Kidney epithelial cell (primary cell): ENCODE measurements around the gene COMMD7. TPM values are rescaled to one million over a fixed set of nuclear protein-coding genes. Genes with fewer than 3 reads are reported as not detected.
"Not testable (repeated sequence)": the region's sequence is repeated elsewhere in the genome, so short reads cannot be mapped to it uniquely, and the experiment has no call there.

Experiments
- DNase-seq: peaks from one replicate; pipeline ENCODE4 v3.0.0-alpha.2; 2010; ENCODE audit warnings: low read depth
- H3K27me3 ChIP-seq: 2 replicates; pipeline ENCODE4 v1.6.0; 2011; ENCODE audit warnings: low read length; ENCODE audit not compliant: control insufficient read depth, insufficient read depth
- H3K36me3 ChIP-seq: 2 replicates; pipeline ENCODE4 v1.5.1; 2011; ENCODE audit warnings: low read length; ENCODE audit not compliant: control insufficient read depth, insufficient read depth
- H3K4me3 ChIP-seq: 2 replicates; pipeline ENCODE4 v1.5.1; 2011; ENCODE audit warnings: low read depth, mild to moderate bottlenecking, control low read depth, low read length
- total RNA-seq: library from RNA; depleted of rRNA; stranded (reverse); fragments of >200 nt; gene quantifications from 2 replicates; pipeline ENCODE4 v1.2.3, GENCODE V29; 2015
- TF ChIP-seq, protein P1 (sequence below): IDR thresholded peaks from 2 replicates; pipeline ENCODE4 v1.5.1; 2011; ENCODE audit warnings: mild to moderate bottlenecking, moderate library complexity, low read length, control low read depth, inconsistent platforms; ENCODE audit not compliant: insufficient read depth, poor library complexity, severe bottlenecking

Gene COMMD7
- total RNA-seq, 1 donor from 2014 or later: 52.1 TPM

- no peak for DNase-seq
- Histone ChIP-seq H3K4me3 (no peak overlapping the region), H3K36me3 (no peaks in the 10 kb centered on the region), H3K27me3 (no peaks in the 10 kb centered on the region)
- TF ChIP-seq, protein P1, sequence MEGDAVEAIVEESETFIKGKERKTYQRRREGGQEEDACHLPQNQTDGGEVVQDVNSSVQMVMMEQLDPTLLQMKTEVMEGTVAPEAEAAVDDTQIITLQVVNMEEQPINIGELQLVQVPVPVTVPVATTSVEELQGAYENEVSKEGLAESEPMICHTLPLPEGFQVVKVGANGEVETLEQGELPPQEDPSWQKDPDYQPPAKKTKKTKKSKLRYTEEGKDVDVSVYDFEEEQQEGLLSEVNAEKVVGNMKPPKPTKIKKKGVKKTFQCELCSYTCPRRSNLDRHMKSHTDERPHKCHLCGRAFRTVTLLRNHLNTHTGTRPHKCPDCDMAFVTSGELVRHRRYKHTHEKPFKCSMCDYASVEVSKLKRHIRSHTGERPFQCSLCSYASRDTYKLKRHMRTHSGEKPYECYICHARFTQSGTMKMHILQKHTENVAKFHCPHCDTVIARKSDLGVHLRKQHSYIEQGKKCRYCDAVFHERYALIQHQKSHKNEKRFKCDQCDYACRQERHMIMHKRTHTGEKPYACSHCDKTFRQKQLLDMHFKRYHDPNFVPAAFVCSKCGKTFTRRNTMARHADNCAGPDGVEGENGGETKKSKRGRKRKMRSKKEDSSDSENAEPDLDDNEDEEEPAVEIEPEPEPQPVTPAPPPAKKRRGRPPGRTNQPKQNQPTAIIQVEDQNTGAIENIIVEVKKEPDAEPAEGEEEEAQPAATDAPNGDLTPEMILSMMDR: no peak
Measured at GRCh38 chr20:32711346-32711745, 31.9 kb downstream of the COMMD7 start.

DNA sequence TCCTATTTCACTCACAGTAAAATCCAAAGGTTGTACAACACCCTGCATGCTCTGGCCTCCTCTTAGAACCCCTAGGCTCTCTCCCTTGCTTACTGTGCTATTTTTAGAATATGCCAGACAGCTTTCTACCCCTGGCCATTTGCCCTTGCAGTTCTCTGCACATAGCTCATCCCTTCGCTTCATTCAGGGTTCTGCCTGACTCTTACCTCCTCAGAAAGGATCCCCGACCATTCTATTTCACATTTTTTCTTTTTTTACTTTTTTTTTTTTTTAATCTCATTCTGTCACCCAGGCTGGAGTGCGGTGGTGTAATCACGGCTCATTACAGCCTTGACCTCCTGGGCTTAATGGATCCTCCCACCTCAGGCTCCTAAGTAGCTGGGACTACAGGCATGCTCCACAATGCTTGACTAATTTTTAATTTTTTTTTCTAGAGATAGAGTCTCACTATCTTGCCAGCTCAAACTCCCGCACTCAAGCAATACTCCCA lies 33.6 kb downstream of the COMMD7 start:
- no peak for DNase-seq
- H3K36me3 ChIP-seq: peaks cover 1% of the 10 kb centered on the region
- H3K27me3 ChIP-seq: no peaks in the 10 kb centered on the region
- TF ChIP-seq, protein P1: no peak
- no peak overlapping the region for H3K4me3 ChIP-seq

- H3K27me3 ChIP-seq, H3K36me3 ChIP-seq, DNase-seq, H3K4me3 ChIP-seq: not testable (repeated sequence)
Measured at GRCh38 chr20:32709029-32709631, 34.1 kb downstream of the COMMD7 start.

GRCh38 chr20:32707691-32708581 lies 35.3 kb downstream of the COMMD7 start:
- H3K4me3 ChIP-seq: no peak overlapping the region
- DNase-seq: no peak
- no peaks in the 10 kb centered on the region for H3K27me3 ChIP-seq
- TF ChIP-seq, protein P1: no peak
- H3K36me3 ChIP-seq: peaks cover 1% of the 10 kb centered on the region

DNA sequence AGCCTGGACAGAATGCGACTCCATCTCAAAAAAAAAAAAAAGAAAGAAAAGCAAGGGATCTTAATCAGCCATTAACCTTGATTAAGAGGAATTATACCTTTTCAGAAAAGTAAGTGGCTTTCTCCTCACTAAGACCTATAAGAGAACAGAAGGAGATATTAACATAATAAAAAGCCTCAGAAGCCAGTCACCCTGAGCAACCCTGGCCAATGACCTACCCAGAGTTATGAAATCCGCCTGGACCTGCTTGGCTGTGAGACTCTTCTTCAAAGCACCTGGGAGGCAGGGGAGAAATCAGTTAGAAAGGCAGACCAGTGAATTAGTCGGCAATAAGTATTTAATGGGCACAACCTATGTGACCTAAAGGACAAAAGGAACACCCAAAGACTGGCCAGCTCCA lies 36.8 kb downstream of the COMMD7 start:
- no peak for DNase-seq
- Histone ChIP-seq H3K36me3 (peaks cover 1% of the 10 kb centered on the region), H3K27me3 (no peaks in the 10 kb centered on the region), H3K4me3 (no peak overlapping the region)
- TF ChIP-seq, protein P1: no peak

GRCh38 chr20:32702706-32703425 lies 40.4 kb downstream of the COMMD7 start:
- TF ChIP-seq, protein P1: no peak
- Histone ChIP-seq H3K36me3 (peaks cover 1% of the 10 kb centered on the region), H3K27me3 (no peaks in the 10 kb centered on the region), H3K4me3 (no peak overlapping the region)
- no peak for DNase-seq
